RWPE2 (cell line): ENCODE measurements around the gene USH2A.

ENCODE experiments used
- ATAC-seq: fragments of 200-7000 bp; cut with Tn5 transposase; 3 replicates; pipeline ENCODE4 v1.9.1; 2021; ENCODE audit warnings: low read depth
- DNase-seq: peaks from one replicate; pipeline ENCODE4 v3.0.0-alpha.2; 2020; ENCODE audit warnings: low spot score
- H3K27ac ChIP-seq: fragments of 450-650 bp; 2 replicates; pipeline ENCODE4 v1.5.1; 2017; ENCODE audit warnings: mild to moderate bottlenecking; ENCODE audit not compliant: poor library complexity, severe bottlenecking
- H3K27me3 ChIP-seq: fragments of 250-450 bp; sonication (Bioruptor Pico); 2 replicates; pipeline ENCODE4 v1.5.1; 2021; ENCODE audit warnings: mild to moderate bottlenecking, moderate library complexity; ENCODE audit not compliant: insufficient read depth, poor library complexity, severe bottlenecking
- H3K36me3 ChIP-seq: fragments of 250-450 bp; sonication (Bioruptor Pico); 2 replicates; pipeline ENCODE4 v1.5.1; 2020; ENCODE audit warnings: low read depth, mild to moderate bottlenecking, moderate library complexity
- H3K4me1 ChIP-seq: fragments of 250-450 bp; sonication (Bioruptor Pico); 2 replicates; pipeline ENCODE4 v1.5.1; 2021; ENCODE audit warnings: mild to moderate bottlenecking, moderate library complexity; ENCODE audit not compliant: insufficient read depth, poor library complexity, severe bottlenecking
- H3K4me3 ChIP-seq: fragments of 250-450 bp; sonication (Bioruptor Pico); 2 replicates; pipeline ENCODE4 v1.5.1; 2021; ENCODE audit warnings: mild to moderate bottlenecking, moderate library complexity; ENCODE audit not compliant: severe bottlenecking
- H3K9me3 ChIP-seq: fragments of 250-450 bp; sonication (Bioruptor Pico); 2 replicates; pipeline ENCODE4 v1.5.1; 2021; ENCODE audit warnings: mild to moderate bottlenecking, moderate library complexity; ENCODE audit not compliant: severe bottlenecking
- CTCF ChIP-seq: fragments of 450-650 bp; IDR thresholded peaks from one replicate; pipeline ENCODE4 v1.5.1; 2017; ENCODE audit warnings: mild to moderate bottlenecking, moderate library complexity; ENCODE audit not compliant: poor library complexity, severe bottlenecking

The USH2A gene

GRCh38 chr1:215637041-215637573, 786.1 kb downstream of the USH2A start:
- no peak for TF ChIP-seq CTCF
- no peaks in the 10 kb centered on the region for H3K9me3 ChIP-seq
- no peak for DNase-seq
- no peaks in the 10 kb centered on the region for H3K36me3 ChIP-seq
- no peak overlapping the region for H3K27ac ChIP-seq
- H3K27me3 ChIP-seq = no peaks in the 10 kb centered on the region
- no peaks in the 10 kb centered on the region for H3K4me1 ChIP-seq
- no peak overlapping the region for H3K4me3 ChIP-seq
- ATAC-seq = no peak

GRCh38 chr1:215636258-215636965, 786.8 kb downstream of the USH2A start:
- no peaks in the 10 kb centered on the region for H3K27me3 ChIP-seq
- no peak for DNase-seq
- H3K27ac ChIP-seq = no peak overlapping the region
- H3K36me3 ChIP-seq = no peaks in the 10 kb centered on the region
- ATAC-seq = no peak
- no peak overlapping the region for H3K4me3 ChIP-seq
- H3K4me1 ChIP-seq = no peaks in the 10 kb centered on the region
- no peaks in the 10 kb centered on the region for H3K9me3 ChIP-seq
- TF ChIP-seq CTCF = no peak

- no peak for ATAC-seq
- Histone ChIP-seq H3K9me3 (no peaks in the 10 kb centered on the region), H3K4me1 (no peaks in the 10 kb centered on the region), H3K27me3 (no peaks in the 10 kb centered on the region), H3K36me3 (no peaks in the 10 kb centered on the region), H3K4me3 (no peak overlapping the region), H3K27ac (no peak overlapping the region)
- no peak for TF ChIP-seq CTCF
- no peak for DNase-seq
These were observed 787.4 kb downstream of the USH2A start for GRCh38 chr1:215635827-215636226.

GRCh38 chr1:215631489-215631888, 791.8 kb downstream of the USH2A start:
- no peaks in the 10 kb centered on the region for H3K9me3 ChIP-seq
- DNase-seq (no peak), ATAC-seq (peak; percentile 80)
- no peaks in the 10 kb centered on the region for H3K27me3 ChIP-seq
- H3K4me1 ChIP-seq = no peaks in the 10 kb centered on the region
- no peak overlapping the region for H3K27ac ChIP-seq
- H3K4me3 ChIP-seq = no peak overlapping the region
- no peaks in the 10 kb centered on the region for H3K36me3 ChIP-seq
- TF ChIP-seq CTCF = no peak

GRCh38 chr1:215631040-215631439, 792.2 kb downstream of the USH2A start:
- no peak for DNase-seq
- no peak overlapping the region for H3K4me3 ChIP-seq
- no peaks in the 10 kb centered on the region for H3K9me3 ChIP-seq
- no peaks in the 10 kb centered on the region for H3K36me3 ChIP-seq
- no peaks in the 10 kb centered on the region for H3K4me1 ChIP-seq
- TF ChIP-seq CTCF = no peak
- no peaks in the 10 kb centered on the region for H3K27me3 ChIP-seq
- no peak for ATAC-seq
- no peak overlapping the region for H3K27ac ChIP-seq
